Mammary epithelial cell (primary cell): Measurements from ENCODE around the gene BICRAL.

ENCODE experiments used
- CTCF ChIP-seq, 2 donors: IDR thresholded peaks in 1 of 2; conservative IDR thresholded peaks in 1 of 2; 2 replicates each; pipeline ENCODE4 v1.5.1; 2011 to 2012; ENCODE audit warnings: inconsistent platforms in 2 of 2, low read length in 2 of 2, mild to moderate bottlenecking in 2 of 2, control low read depth in 1 of 2, low read depth in 1 of 2; ENCODE audit not compliant: insufficient read depth in 1 of 2; ENCODE audit errors: extremely low read depth in 1 of 2
- EZH2 ChIP-seq: IDR thresholded peaks from 2 replicates; pipeline ENCODE4 v1.6.1; 2012; ENCODE audit warnings: low read length, inconsistent platforms, borderline replicate concordance

- TF ChIP-seq CTCF (conservative IDR thresholded peaks at IDR 0.05 in 1 of 2, IDR thresholded peaks at IDR 0.05 in 1 of 2; ENCODE audit: extremely low read depth in 1 of 2, insufficient read depth in 1 of 2, low read depth in 1 of 2, low read length in 2 of 2) (no peak), EZH2 (no peak)
Observed at GRCh38 chr6:42896178-42896719, 114.4 kb downstream of the BICRAL start.
